GM10847 (cell line): ENCODE results near the gene KCNN3.

Experiments used
- POLR2A ChIP-seq: IDR thresholded peaks from 2 replicates; pipeline ENCODE4 v1.6.1; 2011; ENCODE audit not compliant: insufficient read length; ENCODE audit errors: extremely low read depth

Gene KCNN3

GRCh38 chr1:154666051-154666790 is 203.9 kb downstream of the KCNN3 start:
- TF ChIP-seq POLR2A: no peak

- no peak for TF ChIP-seq POLR2A
Measured at GRCh38 chr1:154664331-154665002, 205.6 kb downstream of the KCNN3 start.

- no peak for TF ChIP-seq POLR2A
Measured at GRCh38 chr1:154663471-154664060, 206.5 kb downstream of the KCNN3 start.

GRCh38 chr1:154661110-154661509 is 209.0 kb downstream of the KCNN3 start:
- TF ChIP-seq POLR2A: no peak

- TF ChIP-seq POLR2A: no peak
Measured at GRCh38 chr1:154659823-154660592, 210.1 kb downstream of the KCNN3 start.

GRCh38 chr1:154657556-154657955 is 212.5 kb downstream of the KCNN3 start:
- TF ChIP-seq POLR2A: no peak

GRCh38 chr1:154652893-154653292 is 217.2 kb downstream of the KCNN3 start:
- no peak for TF ChIP-seq POLR2A
